ENCODE measurements around the gene CXorf58.
"Not testable (repeated sequence)": the region's sequence is repeated elsewhere in the genome, so short reads cannot be mapped to it uniquely, and the experiment has no call there.

The CXorf58 gene, protein sequence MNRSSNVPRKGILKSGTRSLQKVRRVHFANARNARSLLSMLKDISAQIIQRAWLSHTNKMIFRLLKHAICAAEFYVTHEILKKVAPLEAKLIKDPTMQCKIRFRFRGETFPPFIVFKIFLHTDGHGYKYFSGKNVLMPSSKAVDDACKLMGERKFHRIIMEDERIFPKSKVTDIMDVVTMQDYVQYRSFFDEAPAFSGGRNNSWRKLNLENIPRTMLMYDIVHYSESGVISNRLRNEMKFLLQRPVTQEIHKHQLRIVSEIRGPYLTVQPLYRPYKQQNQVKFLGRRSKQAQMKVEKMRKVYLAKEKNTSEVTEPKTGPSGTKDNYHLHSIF

DNA sequence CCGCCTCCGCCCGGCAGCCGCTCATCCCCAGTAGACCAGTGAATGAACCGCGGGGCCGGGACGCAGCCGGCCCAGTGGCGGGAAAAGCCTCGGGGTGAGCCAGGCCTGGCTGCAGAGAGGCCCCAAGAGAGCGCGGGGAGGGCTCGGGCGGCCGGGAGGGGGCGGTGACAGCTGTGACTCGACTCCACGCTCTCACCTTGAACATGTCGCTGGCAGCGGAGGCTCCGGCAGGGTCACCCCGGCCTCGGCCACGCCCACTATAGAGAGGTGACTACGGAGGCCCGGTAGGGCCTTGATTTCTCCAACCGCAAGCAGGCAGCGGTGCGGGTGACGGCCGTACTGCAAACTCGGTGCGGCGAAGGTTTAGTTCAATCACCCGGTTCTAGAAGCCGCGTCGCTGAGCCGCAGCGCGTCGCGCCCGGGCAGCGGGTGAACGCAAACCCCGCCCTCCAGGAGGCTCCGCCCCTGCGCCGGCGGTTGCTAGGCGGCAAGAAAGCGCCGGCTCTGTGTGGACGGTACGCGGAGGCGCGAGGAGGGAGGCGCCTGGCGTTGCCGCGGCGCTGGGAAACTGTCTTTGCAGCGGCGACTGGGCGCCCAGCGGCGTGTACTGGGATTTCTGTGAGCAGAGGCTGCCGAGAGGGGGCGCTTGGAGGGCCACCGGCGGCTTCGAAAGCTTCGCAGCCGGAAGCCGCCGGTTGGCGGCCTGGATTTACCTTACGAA is at the start of gene CXorf58, which contains the start of gene APOO:
Gene CXorf58, plus strand, starts transcription at position 509 of the 721 bp plus-strand sequence. CDS start 2,297 bp downstream, outside the sequence.
Gene APOO, minus strand, starts transcription at position 441 of the 721 bp plus-strand sequence. Its CDS starts 236 bp downstream, at position 205.
- peak; percentile 91 for DNase-seq

DNA sequence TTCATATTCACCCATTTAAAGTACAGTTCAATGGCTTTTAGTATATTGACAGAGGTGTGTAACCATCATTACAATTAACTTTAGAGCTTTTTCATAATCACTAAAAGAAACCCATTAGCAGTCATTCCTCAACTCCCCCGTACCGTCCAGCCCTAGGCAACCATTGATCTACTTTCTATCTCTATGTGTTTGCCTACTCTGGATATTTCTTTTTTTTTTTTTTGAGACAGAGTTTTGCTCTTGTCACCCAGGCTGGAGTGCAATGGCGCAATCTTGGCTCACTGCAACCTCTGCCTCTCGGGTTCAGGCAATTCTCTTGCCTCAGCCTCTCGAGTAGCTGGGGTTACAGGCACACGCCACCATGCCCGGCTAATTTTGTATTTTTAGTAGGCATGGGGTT is 48.6 kb upstream of the CXorf58 start:
- not testable (repeated sequence) for DNase-seq

DNA sequence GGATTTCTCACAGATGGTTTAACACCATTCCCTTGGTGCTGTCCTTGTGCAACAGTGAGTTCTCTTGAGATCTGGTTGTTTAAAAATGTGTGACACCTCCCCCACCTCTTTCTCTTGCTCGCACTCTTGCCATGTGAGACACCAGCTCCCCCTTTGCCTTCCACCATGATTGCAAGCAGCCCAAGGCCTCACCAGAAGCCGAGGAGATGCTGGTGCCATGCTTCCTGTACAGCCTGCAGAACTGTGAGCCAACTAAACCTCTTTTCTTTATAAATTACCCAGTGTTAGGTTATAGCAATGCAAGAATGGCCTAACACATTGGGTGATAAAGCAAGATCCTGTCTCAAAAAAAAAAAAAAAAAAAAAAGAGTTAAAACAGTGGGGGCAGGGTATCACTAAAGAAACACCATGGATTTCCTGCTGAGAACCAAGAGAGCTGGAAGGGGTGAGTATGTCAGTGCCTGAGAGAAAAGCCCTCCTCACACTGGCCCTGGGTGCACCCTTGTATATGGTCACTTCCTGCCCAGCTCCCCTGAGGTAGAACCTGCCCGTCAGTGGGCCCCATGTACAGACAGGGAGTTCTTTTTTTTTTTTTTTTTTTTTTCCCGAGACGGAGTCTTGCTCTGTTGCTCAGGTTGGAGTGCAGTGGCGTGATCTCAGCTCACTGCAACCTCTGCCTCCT is 46.5 kb upstream of the CXorf58 start:
- no peak for DNase-seq

DNA sequence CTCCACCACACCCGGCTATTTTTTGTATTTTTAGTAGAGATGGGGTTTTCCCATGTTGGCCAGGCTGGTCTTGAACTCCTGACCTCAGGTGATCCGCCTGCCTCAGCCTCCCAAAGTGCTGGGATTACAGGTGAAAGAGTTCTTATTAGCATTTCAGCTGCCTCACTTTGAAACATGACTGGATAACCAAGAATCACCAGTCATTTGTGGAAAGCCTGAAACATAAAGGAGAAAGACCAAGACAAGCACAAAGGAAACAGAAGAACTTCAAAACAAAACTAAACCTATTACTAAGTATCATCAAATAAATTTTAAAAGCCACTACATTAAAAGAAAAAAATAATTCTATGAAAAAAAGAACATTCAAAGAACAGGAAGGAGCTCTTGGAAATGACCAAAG is 45.9 kb upstream of the CXorf58 start:
- DNase-seq, result not testable (repeated sequence)

DNA sequence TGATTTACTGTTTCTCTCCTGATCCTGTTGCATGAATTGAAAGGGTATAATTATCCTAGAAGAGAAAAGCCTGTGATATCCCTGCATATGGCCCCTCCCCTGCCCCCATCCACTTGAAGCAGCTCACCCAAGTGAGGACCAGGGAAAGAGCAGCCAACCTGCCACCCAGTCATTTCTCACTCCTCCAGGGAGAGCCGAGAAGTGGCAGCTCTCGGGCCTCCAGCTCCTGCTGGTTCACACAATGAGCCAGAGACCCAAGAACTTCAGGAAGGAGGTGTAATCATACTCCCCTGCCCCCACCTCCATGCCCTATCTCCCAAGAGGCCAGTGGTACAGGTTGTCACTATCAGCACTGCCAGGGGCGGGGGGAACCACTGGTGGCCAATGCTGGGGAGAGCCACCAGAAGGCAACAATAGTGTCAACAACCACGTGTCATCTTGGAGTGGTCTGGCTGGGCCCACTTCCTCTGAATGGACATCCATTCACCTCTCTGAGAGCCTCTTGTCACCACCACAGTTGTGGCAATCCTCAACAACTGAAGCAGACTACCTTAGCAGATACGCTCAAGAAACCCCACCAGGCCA is 43.0 kb upstream of the CXorf58 start:
- DNase-seq, result no peak

DNA sequence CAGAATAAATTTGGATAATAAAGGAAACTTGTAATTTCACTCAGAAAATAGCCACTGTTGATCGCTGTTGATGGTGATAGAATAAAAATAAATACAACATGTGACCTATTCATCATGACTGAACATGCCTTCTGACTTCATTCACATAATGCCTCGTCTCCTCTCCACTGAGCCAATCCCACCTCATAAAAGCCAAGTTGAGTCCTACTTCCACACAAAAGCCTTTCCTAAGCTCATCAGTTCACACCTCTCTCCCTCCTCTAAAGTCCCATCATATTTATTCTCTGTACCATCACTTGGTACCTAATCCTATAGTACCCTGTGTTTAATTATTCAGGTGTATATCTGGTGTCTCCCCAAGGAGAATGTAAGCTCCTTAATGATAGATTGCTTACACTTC is 37.8 kb upstream of the CXorf58 start:
- DNase-seq, result no peak

DNA sequence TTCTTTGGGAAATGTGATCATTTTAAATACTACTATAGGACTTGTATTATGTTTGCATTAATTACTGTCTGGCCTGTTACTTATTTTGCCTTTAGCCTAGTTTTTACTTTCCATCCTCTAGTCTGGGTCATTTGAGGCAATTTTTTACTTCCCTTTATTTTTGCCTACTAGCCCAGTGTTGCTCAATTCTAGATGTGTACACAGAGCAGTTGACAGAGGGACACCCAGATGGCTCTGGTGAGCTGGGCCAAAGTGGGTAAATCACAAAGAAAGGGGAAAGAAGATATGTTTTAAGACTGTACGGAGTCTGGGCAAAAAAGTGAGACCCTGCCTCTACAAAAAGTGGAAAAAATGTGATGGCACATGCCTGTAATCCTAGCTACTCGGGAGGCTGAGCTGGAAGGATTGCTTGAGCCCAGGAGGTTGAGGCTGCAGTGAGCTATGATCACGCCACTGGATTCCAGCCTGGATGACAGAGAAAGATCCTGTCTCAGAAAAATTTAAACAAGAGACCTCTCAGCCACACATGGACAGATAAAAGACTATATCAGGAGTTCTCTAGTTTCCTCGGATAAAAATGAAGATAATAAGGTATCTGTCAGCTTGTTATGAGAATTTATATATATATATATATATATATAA is 35.8 kb upstream of the CXorf58 start:
- no peak for DNase-seq

DNA sequence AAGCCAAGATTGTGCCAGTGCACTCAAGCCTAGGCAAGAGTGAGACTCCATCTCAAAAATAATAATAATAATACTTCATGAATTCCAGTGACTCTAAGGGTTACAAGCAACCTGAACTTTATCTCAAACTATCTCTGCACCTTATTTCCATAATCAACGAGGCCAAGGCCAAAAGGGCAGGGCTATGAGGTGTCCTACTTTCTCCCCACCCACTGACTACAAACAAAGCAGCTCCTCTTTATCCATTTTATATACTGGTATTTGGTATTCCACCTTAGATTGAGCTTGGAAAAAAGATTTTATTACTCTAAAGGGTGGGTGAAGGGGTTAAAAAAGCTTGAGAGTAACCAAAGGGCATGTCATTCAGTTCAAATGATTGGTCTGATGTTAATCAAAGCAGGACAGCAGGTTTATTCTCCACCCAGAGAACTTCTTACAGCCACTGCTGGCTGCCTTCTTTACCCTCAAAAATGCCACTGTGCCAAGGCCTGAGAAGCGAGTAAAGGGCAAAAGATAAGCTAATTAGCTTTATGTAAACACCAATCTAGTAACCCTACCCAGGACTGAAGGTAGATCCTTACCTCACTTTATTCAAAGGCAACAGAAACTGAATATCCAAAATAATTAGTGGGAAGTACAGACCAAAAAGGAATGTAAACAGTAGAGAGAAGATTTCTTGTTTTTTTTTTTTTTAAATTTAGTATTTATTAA is 28.3 kb upstream of the CXorf58 start:
- DNase-seq, result no peak

DNA sequence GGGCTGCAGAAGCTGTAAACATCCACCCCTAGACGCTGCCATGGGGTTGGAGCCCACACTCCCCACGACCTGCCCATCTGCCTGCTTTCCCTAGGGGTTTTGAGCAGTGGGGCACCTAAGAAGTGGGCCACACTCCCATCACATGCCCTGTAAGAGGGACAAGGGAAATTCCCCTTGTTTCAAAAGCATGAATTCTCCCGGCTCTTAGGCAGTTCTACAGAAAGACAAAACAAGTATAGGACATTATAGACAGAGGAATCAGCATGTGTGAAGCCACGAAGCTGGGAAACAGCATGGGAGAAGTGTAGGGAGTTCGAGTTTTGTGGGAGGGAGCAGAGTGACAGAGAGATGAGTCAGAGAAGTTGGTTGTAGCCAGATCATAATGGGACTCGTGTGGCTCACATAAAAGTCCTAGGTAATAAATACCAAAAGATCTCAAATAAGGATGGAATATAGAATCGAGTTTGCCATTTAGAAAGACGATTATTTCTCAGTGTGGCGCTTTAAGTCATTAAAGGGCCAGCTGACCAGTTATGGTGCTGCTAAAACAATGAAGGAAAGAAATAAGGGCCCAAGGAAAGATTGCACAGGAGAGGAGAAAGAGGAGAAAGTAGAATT is 24.0 kb upstream of the CXorf58 start:
- DNase-seq, result peak; percentile 83

DNA sequence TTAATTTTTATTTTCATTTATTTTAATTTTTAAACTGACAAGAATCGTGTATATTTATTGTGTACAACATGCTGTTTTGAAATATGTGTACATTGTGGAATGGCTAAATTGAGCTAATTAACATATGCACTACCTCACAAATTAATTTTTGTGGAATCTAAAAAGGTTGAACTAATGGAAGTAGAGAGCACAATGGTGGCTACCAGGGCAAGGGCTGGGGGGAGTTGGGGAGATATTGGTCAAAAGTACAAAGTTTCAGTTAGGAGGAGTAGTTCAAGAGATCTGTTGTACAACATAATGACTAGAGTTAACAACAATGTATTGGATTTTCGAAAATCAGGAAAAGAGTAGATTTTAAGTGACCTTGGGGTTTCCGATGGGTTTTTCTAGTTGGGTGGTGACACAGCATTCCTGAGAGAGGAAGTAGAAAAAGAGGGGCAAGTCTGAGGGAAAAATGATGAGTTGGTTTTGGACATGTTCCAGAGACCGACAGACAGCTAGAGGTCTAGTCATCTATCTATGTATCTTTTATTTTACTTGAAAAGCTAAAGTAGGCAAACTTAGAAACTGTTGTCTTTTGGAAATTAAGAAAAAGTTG is 23.3 kb upstream of the CXorf58 start:
- DNase-seq, result peak; percentile 76

DNA sequence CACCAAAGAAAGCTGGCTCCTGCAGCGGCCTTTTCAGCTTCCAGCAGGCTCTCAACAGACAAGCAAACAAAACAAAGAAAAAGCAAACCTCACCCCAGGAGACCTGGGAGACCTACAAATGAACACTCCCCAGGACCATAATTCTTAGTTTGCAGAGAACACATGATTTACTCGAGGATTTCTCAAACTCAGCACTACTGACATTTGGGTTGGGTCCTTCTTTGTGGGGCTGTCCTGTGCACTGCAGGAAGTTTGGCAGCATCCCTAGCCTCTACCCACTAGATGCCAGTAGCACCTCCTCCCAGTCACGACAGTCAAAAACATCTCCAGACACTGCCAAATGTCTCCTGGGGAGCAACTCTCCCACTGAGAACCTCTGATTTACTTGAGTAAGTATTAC is 22.0 kb upstream of the CXorf58 start:
- no peak for DNase-seq

DNA sequence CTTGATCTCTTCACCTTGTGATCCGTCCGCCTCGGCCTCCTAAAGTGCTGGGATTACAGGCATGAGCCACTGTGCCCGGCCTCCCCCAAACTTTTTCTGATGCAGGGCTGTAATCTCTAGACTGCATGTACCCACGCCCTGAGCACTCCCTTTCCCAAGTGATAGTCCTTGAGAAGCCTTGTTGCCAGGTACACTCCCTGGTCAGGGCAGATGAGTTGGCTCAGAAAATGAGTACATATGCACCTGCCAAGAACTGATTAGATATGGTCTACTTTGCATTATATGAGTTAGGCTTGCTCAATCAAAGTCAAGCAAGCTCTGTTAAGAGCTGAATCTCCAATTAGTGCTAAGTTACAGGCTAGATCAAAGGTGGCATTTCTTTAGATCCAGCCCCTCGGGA is 20.4 kb upstream of the CXorf58 start:
- DNase-seq, result no peak

DNA sequence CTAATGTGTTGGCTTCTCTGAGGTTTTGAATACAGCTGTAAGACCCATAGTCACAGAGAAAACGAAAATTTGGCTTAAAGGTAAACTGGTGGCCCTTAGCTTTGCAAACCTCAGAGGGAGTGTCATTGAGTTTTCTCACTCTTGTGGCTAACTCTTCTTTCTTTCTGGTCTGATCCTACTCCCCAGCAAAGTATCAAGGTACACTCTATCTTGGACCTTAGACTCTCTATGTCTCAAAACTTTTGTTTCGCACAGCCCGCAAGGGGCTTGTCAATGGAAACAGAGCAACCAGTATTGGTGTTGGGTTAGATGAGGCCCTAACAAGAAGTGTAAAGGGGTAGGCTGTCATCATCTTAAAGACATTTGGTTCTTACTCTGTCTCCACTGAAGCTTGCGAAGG is 19.9 kb upstream of the CXorf58 start:
- DNase-seq, result no peak

DNA sequence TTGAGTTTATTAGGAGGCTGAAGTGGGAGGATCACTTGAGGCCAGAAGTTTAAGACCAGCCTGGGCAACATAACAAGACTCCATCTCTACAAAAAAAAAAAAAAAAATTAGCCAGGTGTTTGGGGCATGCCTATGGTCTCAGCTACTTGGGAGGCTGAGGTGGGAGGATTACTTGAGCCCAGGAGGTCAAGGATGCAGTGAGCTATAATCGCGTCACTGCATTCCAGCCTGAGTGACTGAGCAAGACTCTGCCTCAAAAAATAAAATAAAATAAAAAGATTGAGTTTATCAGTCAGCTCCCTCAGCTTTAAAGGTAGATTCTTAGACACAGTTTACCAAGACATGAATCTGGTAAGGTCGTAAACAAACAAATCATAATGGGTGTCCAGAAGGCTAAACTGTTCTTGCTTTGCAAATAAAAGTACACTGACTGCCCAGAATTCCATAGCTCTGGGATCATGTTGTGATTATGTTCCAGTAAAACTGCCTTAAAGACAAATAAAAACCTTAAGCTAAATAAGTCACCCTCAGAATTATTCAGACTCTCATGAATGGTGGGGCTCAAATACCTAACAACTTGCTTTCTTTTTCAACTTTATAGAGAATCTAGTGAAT is 18.8 kb upstream of the CXorf58 start:
- no peak for DNase-seq

DNA sequence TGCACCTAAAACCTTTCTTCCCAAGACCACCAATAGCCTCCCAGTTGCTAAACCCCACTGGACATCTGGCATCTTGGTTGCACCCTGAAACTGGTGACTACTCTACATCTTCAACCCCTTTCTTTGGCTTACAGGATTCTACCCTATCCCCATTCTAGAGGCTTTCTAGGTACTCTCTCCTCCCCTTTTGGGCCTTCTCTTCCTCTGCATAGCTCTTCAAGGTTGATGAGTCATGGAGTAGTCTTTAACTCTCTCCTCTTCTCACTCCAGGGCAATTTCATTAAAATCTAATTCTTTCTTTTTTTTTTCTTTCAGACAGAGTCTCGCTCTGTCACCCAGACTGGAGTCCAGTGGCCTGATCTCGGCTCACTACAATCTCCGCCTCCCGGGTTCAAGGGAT is 16.9 kb upstream of the CXorf58 start:
- DNase-seq, result no peak

DNA sequence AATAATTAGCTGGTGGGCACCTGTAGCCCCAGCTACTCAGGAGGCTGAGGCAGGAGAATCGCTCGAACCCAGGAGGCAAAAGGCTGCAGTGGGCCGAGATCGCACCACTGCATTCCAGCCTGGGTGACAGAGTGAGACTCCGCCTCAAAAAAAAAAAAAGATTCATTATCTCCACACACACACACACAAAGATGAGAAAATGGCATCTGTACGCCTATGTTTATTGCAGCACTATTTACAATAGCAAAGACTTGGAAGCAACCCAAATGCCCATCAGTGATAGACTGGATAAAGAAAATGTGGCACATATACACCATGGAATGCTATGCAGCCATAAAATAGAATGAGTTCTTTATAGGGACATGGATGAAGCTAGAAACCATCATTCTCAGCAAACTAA is 12.8 kb upstream of the CXorf58 start:
- DNase-seq, result not testable (repeated sequence)

DNA sequence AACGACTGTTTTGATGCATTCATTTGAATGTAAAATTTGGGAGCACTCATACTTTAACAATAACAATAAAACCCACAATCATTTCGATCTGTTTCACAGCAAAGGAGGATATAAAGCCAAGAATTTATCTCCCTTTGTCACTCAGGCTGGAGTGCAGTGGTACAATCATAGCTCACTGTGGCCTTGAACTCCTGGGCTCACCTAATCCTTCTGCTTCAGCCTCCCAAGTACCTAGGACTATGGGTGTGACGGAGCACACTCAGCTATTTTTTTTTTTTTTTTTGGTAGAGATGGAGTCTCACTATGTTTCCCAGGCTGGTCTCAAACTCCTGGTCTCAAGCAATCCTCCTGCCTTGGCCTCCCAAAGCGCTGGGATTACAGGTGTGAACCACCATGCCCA is 11.3 kb upstream of the CXorf58 start:
- not testable (repeated sequence) for DNase-seq

DNA sequence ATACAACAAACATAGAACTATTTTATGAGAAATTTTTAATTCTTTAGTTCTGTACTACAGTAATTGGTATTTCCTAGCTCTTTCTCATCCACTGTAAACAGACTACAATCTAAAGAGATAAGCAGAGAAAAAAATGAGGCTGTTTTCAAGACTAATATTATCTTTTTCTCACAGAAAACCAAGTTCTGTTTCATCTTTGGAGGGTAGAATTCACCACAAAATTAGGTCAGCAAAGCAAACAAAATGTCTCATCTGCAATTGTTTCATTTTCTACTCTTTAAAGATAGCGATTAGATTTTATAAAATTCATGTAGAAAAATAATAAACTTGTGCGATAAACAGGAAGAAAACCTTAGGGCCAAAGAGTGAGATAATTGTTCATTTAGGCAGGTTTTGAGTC is 10.8 kb upstream of the CXorf58 start:
- DNase-seq, result no peak

DNA sequence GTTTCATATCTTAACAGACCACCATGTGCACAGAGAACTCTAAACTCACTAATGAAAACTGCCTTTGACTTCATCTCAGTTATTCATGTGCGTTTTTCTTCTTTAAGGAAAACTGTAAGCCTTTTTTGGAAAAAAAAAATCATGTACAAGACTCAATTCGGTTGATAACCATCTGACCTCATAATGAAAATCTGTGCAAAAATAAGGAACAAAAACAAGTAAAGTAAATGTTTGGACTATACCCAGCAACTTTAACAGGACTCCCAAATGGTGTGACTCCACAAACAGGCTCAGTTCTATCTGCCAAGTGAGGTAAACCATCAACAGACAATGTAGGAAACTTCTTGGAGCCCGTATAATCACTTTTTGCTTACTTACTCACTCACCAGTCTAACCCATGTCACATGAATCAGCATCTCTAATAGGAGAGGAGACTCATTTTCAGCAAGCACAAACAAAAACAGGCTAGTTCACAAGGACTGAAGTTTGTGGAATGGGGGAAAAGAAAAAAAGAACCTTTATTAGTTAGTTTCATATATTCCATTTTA is 9.3 kb upstream of the CXorf58 start:
- DNase-seq, result peak; percentile 36

DNA sequence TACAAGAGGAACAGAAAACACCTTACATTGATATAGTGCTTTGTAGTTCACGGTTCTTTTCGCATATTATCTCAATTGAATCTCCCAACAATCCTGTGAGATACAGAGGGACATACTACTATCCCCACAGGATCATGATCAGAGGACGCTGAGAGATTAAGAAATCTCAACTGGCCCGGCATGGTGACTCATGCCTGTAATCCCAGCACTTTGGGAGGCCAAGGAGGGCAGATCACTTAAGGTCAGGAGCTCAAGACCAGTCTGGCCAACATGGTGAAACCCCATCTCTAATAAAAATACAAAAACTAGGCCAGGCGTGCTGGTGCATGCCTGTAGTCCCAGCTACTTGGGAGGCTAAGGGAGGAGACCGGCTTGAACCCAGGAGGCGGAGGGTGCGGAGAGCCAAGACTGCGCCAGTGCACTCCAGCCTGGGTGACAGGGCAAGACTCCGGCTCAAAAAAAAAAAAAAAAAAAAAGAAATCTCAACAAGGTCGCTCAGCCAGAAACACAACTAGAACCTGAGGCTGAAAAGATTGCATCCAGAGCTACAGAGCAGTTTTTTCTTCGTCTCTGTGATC is 7.5 kb upstream of the CXorf58 start:
- no peak for DNase-seq
